ENCODE results near the gene BBLN.

- TF ChIP-seq SP1 (IDR thresholded peaks at IDR 0.05) (no peak), ELF4 (IDR thresholded peaks at IDR 0.05) (no peak), FOXK2 (IDR thresholded peaks at IDR 0.05) (no peak), ARNT (IDR thresholded peaks at IDR 0.05) (no peak), SUZ12 (IDR thresholded peaks at IDR 0.05) (no peak)
Observed at GRCh38 chr9:128164307-128164885, 4.3 kb downstream of the BBLN start.
